ENCODE results near the gene CLEC3A.

Gene CLEC3A, protein sequence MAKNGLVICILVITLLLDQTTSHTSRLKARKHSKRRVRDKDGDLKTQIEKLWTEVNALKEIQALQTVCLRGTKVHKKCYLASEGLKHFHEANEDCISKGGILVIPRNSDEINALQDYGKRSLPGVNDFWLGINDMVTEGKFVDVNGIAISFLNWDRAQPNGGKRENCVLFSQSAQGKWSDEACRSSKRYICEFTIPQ

GRCh38 chr16:78022347-78023060 lies at the start of gene CLEC3A:
Gene CLEC3A (plus strand): TSS chr16:78022548. CDS start chr16:78022627, 79 bp downstream.
- TF ChIP-seq CTCF (conservative IDR thresholded peaks at IDR 0.05; ENCODE audit: low read depth, low read length) = no peak

DNA sequence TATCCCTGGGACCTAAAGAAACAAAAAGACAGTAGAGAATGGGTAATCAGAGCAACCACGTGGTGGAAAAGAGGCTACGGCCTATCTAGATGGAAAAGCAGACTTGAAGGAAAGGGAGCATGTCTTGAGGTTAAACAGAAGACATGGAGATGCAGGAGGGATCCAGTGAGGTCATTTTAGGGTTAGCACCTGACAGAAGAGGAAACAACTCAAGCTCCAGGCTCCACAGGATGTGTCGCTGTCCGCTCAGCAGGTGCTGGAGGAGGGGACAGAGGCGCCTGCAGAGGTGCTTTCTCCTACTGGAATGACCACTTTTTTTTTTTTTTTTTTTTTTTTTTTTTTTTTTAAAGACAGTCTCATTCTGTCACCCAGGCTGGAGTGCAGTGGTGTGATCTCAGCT lies 47.5 kb upstream of the CLEC3A start:
- DNase-seq (ENCODE audit: low read depth) = peak; percentile 8
- no peak overlapping the region for H3K4me3 ChIP-seq (ENCODE audit: low read depth, low read length)
- no peak for TF ChIP-seq CTCF (conservative IDR thresholded peaks at IDR 0.05; ENCODE audit: low read depth, low read length)

More at GRCh38 chr16:78022347-78023060, at the start of gene CLEC3A:
- DNase-seq (ENCODE audit: low read depth) = no peak
- no peak within 1 kb of the TSS for H3K4me3 ChIP-seq (ENCODE audit: low read depth, low read length)

DNA sequence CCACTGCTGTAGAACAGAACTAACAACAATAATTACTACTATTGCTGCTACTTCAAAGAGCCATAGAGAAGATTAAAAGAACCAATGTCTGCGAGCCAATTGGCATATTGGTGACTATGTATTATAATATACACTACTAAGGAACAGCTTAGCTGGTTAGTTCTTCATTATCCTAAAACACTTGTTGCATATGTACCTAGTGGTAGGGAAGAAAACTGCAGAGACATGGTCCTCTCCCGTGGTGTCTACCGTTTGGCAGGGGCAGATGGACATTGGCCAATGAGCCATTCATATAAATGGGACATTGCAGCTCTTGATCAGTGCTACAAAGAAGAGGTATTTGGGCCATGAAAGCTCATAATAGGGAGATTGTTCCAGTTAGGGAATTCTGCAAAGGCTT lies 46.4 kb upstream of the CLEC3A start:
- TF ChIP-seq CTCF (conservative IDR thresholded peaks at IDR 0.05; ENCODE audit: low read depth, low read length) = no peak
- no peak for DNase-seq (ENCODE audit: low read depth)

DNA sequence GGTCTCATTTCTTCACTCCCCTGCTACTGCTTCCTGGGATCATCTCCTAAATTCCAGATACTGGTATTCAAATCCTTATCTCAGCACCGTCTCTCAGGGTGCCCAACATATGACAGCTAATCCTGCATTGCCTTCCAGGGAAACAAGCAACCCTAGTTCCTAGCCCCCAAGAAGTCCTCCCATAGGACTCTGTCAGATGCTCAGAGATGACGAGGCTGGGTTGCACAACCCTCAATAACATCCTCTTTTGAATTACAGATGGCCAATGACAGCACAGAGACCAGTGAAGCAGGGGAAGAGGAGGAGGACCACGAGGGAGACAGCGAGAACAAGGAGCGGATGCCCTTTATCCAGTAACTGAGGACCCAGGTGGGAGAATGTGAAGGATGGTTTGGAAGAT lies 45.0 kb upstream of the CLEC3A start:
- DNase-seq (ENCODE audit: low read depth) = no peak
- H3K4me3 ChIP-seq (ENCODE audit: low read depth, low read length) = no peak overlapping the region
- no peak for TF ChIP-seq CTCF (conservative IDR thresholded peaks at IDR 0.05; ENCODE audit: low read depth, low read length)

More for the DNA sequence above, 46.4 kb upstream of the CLEC3A start:
- H3K4me3 ChIP-seq (ENCODE audit: low read depth, low read length) = no peak overlapping the region

GRCh38 chr16:77985111-77985510 lies 37.2 kb upstream of the CLEC3A start:
- H3K4me3 ChIP-seq (ENCODE audit: low read depth, low read length) = no peak overlapping the region
- no peak for DNase-seq (ENCODE audit: low read depth)
- no peak for TF ChIP-seq CTCF (conservative IDR thresholded peaks at IDR 0.05; ENCODE audit: low read depth, low read length)

DNA sequence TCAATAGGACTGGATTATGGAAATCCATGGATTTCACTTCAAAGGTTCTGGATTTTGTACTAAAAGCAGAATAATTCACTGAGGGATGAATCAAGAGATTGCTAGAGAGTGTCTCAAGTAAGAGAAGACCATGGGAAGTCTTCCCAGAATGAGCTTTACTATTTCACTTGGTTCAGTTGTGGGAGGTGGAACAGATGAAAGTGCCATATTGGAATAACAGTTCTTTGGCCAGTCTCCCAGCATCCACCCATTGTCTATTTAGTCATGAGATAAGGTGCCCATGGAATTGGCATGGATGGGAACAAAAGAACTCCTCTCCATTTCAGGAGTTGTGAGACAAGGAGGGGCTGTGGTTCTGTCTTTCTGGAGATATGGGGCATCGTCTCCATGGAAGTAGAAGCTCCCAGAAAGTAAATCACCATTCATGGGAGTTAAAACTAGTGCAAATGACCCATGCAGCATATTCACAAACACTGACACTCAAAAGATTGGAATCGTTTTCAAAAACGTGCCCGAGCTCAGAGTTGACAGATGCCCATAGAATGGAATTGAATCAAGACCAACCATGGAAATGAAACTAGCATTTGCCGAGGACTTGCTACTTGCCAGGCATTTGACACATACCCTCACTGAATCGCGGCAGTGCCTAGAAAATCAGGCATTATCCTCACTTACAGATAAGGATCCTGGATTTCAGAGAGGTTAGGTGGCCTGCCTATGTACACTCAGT lies 36.2 kb upstream of the CLEC3A start:
- no peak for DNase-seq (ENCODE audit: low read depth)
- no peak overlapping the region for H3K4me3 ChIP-seq (ENCODE audit: low read depth, low read length)
- TF ChIP-seq CTCF (conservative IDR thresholded peaks at IDR 0.05; ENCODE audit: low read depth, low read length) = no peak

All from choroid plexus epithelial cell (primary cell).